IPS-18c (cell line): Measurements from ENCODE around the gene ANKRD13A.
"Not testable (repeated sequence)": the region's sequence is repeated elsewhere in the genome, so short reads cannot be mapped to it uniquely, and the experiment has no call there.

Source experiments
- H3K4me3 ChIP-seq: 2 replicates; pipeline ENCODE4 v1.7.0; 2013; ENCODE audit warnings: low read depth, mild to moderate bottlenecking, low read length, moderate library complexity; ENCODE audit not compliant: insufficient read depth
- H3K9me3 ChIP-seq: one replicate; pipeline ENCODE4 v1.6.1; 2013; ENCODE audit warnings: mild to moderate bottlenecking, low read length, moderate library complexity; ENCODE audit not compliant: control insufficient read depth, insufficient read depth

ANKRD13A gene

GRCh38 chr12:109968801-109969200 is 30.4 kb upstream of the ANKRD13A start:
- H3K9me3 ChIP-seq, result no peaks in the 10 kb centered on the region
- no peak overlapping the region for H3K4me3 ChIP-seq

- Histone ChIP-seq H3K4me3 (no peak overlapping the region), H3K9me3 (no peaks in the 10 kb centered on the region)
Measured at GRCh38 chr12:109972821-109973220, 26.4 kb upstream of the ANKRD13A start.

DNA sequence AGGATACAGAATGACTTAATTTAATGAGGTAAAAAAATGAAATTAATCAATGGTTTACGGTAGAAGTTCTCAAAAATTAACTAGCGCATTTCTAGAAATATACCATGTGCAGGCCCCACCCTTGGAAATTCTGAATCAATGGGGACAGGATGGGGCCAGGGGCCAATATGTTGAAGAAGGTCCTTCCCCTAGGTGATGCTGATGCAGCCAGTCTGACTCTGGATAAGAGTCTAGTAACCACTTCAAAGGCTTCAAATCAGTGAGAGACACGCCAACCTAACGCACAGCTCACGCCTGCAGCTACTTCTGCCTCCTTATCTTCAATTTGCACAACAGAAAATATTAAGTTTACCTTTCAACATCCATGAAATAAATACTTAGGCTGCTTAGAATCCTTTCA is 17.9 kb upstream of the ANKRD13A start:
- Histone ChIP-seq H3K9me3 (no peaks in the 10 kb centered on the region), H3K4me3 (no peak overlapping the region)

GRCh38 chr12:109982210-109982609 is 17.0 kb upstream of the ANKRD13A start:
- no peak overlapping the region for H3K4me3 ChIP-seq
- no peaks in the 10 kb centered on the region for H3K9me3 ChIP-seq

DNA sequence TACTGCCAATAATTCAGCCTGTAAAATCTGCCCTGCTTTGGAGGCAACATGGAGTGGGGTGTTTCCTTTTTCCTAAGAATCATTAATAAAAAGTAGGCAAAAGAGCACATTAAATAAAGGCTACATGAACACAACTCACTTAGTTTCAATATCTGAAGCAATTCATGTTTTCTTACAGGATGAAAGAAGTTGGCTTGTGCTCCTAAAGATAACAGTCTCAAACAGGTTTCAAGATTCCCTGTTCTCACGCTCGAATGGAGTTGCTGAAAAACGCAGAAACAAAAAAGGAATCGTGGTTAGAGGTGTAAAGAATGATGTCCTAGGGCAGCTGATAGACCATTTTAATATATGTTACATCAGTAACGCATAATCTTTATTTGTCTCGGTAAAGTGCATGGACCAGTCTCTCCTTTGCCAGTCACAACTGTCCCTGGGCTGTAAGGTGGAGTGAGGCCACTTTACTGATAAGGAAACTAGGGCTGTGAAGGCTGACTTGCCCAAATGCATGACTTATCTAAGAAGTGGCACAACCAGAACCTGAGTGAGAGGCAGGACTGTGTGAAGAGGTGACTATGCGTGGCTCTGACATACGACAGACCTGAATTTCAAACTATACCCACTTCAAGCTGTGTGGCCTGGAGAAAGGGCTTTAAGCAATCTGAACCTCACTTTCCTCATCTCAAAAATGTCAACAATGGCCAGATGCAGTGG is 15.6 kb upstream of the ANKRD13A start:
- no peak overlapping the region for H3K4me3 ChIP-seq

GRCh38 chr12:109986236-109986635 is 13.0 kb upstream of the ANKRD13A start:
- H3K9me3 ChIP-seq, H3K4me3 ChIP-seq: not testable (repeated sequence)

More for the DNA sequence above, 15.6 kb upstream of the ANKRD13A start:
- H3K9me3 ChIP-seq, result no peaks in the 10 kb centered on the region

- H3K4me3 ChIP-seq, result no peak overlapping the region
- H3K9me3 ChIP-seq, result no peaks in the 10 kb centered on the region
Measured at GRCh38 chr12:109987615-109988014, 11.6 kb upstream of the ANKRD13A start.

DNA sequence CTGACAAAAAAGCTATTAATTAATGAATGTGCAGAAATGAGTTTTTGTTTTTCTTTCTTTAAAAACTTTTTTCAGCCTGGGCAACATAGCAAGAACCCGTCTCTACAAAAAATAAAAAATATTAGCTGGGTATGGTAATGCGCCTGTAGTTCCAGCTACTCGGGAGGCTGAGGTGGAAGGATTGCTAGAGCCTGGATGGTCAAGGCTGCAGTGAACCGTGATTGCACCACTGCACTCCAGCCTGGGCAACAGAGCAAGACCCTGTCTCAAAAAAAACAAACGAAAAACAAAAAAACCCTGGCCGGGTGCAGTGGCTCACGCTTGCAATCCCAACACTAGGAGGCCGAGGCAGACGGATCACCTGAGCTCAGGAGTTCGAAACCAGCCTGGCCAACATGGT is 11.0 kb upstream of the ANKRD13A start:
- Histone ChIP-seq H3K4me3 (no peak overlapping the region), H3K9me3 (no peaks in the 10 kb centered on the region)

DNA sequence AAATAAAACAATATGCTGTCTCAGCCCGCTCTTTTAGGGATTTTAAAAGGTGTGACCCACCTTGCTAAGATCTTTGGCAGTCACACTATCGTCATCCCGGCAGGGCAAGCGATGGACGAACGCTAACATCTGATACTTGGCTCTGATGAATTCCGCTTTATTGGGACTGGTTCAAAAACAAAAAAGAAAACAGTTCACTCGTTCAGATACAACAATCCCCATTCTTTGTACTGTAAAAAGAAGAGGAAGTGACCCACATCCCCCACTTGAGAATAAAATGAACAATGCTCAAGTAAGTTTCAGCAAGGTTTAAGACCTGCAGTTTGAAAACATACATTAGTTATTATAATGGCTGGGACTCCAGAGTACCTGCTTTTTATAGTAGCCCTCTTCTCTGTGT is 10.3 kb upstream of the ANKRD13A start:
- H3K9me3 ChIP-seq, result no peaks in the 10 kb centered on the region
- no peak overlapping the region for H3K4me3 ChIP-seq

- Histone ChIP-seq H3K4me3 (no peak overlapping the region), H3K9me3 (no peaks in the 10 kb centered on the region)
Measured at GRCh38 chr12:109989380-109989779, 9.8 kb upstream of the ANKRD13A start.

- H3K9me3 ChIP-seq, result no peaks in the 10 kb centered on the region
- no peak overlapping the region for H3K4me3 ChIP-seq
Measured at GRCh38 chr12:109991586-109991985, 7.6 kb upstream of the ANKRD13A start.

GRCh38 chr12:109993091-109993490 is 6.1 kb upstream of the ANKRD13A start:
- no peaks in the 10 kb centered on the region for H3K9me3 ChIP-seq
- H3K4me3 ChIP-seq, result no peak overlapping the region

DNA sequence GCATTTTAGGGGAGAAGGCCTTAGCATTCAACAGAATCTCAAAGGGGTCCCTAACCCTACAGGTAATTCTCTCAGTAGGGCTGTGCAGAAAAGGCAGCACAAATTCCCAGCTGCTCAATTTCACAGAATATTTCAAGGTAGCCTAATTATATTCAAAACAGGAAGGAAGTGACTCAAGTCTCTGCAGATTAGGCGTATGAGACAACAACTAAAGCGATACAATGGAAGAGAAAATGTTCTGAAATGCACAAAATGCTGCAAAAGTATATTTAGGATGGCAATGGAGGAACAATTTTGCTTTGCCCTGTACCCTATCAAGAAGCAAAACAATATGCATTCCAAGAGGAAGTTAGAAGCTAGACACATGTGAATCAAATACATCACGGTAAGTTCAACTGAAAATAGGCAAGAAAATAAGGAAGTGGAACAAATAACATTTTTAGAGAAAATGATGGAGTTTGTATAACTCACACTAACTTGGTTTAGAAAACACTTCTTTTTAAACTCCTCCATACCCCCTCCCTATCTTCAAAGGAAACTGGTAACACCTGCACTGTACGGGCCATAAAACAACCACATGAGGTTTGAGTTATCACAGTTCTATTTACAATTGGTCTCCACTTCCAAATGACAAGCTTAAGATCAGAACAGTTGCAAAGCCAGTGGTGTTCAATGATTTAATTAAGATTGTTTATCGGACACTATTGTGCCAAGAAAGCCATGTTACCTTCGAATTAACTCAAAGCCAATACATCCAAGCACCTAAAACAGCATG is 4.6 kb upstream of the ANKRD13A start:
- Histone ChIP-seq H3K9me3 (no peaks in the 10 kb centered on the region), H3K4me3 (no peak overlapping the region; the same call in 1 of the 2 replicates)

DNA sequence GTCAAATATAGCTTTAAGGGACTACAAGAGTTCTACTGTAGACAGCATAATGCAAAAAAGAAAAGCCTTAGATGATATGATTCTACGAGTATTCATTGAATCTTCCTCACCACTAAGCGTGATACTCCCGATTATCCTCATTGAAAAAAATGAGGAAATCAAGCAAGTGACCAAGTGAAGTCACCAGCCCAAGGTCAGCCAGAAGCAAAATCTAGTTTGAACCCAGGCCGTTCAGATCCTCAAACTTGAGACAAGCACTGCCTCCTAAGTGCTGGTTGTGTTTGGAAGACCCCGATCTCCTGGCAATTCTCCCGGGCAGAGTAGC is 3.9 kb upstream of the ANKRD13A start:
- Histone ChIP-seq H3K4me3 (peak overlapping the region; percentile 90), H3K9me3 (no peaks in the 10 kb centered on the region)

DNA sequence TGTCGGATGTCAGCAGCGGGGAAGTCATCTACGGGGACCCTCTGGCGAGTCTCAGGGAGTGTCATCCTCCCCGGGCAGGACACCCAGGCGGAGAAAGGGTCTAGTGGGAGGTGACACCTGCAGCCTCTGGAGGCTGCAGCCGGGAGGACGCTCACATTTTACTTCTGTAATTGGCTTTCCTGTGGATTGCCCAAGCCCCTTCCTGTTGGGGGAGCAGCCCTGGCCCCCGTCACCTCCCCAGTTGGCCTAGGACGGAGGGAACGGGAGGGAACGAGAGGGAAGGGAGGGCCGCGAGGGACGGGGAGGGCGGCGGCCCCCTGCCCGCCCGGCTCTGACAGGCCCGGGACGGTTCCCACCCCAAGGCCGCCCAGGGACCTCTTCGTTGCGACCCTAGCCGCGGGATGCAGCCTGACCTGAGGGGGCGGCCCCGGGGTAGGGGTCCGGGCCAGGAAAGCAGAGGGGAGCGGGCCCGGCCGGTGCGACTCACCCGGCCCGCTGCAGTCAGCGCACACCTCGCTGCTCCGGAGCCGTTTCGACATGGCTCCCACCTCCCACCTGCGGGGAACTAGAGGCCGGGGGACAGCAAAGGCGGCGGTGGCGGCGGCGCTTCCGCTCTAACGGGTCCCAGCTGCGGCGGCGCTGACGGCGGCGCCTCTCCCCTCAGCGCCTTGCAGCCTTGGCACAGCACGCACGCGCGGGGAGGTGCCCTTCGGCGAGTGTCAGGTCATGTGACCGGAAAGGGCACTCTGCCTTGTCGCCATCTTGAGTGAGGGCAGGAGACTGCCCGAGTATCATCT is 3.3 kb upstream of the ANKRD13A start, which contains the start of gene GIT2:
TSS of gene GIT2 (minus strand) at position 683 of the 797 bp plus-strand sequence. CDS start at position 539, 144 bp downstream.
- H3K9me3 ChIP-seq, result no peaks in the 10 kb centered on the region
- H3K4me3 ChIP-seq, result peak within 1 kb of the TSS; percentile 90

- Histone ChIP-seq H3K4me3 (peak overlapping the region; percentile 20; the same call in 1 of the 2 replicates), H3K9me3 (no peaks in the 10 kb centered on the region)
Measured at GRCh38 chr12:109996483-109996853, 2.8 kb upstream of the ANKRD13A start.

DNA sequence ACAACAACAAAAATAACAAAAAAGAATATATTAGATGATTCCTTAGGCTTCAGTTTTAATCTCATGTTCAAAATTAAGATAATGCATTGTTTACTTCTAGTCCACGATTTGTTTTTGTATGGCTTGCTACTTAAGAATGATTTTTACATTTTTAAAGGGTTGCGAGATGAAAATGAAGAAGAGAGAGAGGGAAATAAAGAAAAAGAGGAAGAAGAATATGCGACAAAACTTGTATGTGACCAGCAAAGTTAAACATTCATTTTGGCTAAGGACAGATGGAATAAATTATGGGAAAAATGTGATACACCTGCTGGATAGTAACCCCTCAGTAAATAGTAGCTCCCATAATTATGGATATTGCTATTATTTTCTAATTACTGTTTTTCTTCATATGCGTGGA is 1.8 kb upstream of the ANKRD13A start:
- no peaks in the 10 kb centered on the region for H3K9me3 ChIP-seq
- H3K4me3 ChIP-seq, result no peak overlapping the region
